Mesendoderm (in vitro differentiated cells): ENCODE measurements around the gene PALLD.

Experiments
- DNase-seq: peaks from one replicate; pipeline ENCODE4 v3.0.0; 2013
- H2AK5ac ChIP-seq: 2 replicates; pipeline ENCODE4 v1.6.1; 2013; ENCODE audit warnings: low read length, inconsistent platforms
- H2BK120ac ChIP-seq: 2 replicates; pipeline ENCODE4 v1.6.1; 2013; ENCODE audit warnings: low read depth, mild to moderate bottlenecking, low read length, moderate library complexity, mixed read lengths
- H2BK15ac ChIP-seq: replicated peaks from 2 replicates; pipeline ENCODE4 v1.6.1; 2013; ENCODE audit warnings: low read depth, mild to moderate bottlenecking, moderate library complexity
- H2BK5ac ChIP-seq: 2 replicates; pipeline ENCODE4 v1.6.1; 2013; ENCODE audit warnings: low read length, inconsistent platforms
- H3K18ac ChIP-seq: 2 replicates; pipeline ENCODE4 v1.6.1; 2013; ENCODE audit warnings: mild to moderate bottlenecking, low read length, mixed read lengths
- H3K23ac ChIP-seq: one replicate; pipeline ENCODE4 v1.6.1; 2013; ENCODE audit warnings: low read length
- H3K27ac ChIP-seq: 2 replicates; pipeline ENCODE4 v1.5.1; 2013; ENCODE audit warnings: low read depth, mild to moderate bottlenecking, inconsistent platforms, low read length, moderate library complexity
- H3K27me3 ChIP-seq: 2 replicates; pipeline ENCODE4 v1.6.1; 2013; ENCODE audit warnings: low read length, control low read depth, mild to moderate bottlenecking, inconsistent platforms; ENCODE audit not compliant: insufficient read depth, poor library complexity
- H3K36me3 ChIP-seq: 2 replicates; pipeline ENCODE4 v1.6.1; 2013; ENCODE audit warnings: low read length, inconsistent platforms; ENCODE audit not compliant: control insufficient read depth, insufficient read depth
- H3K4ac ChIP-seq: one replicate; pipeline ENCODE4 v1.6.1; 2013; ENCODE audit warnings: low read depth, mild to moderate bottlenecking, low read length, moderate library complexity
- H3K4me1 ChIP-seq: 2 replicates; pipeline ENCODE4 v1.6.1; 2013; ENCODE audit warnings: low read depth, low read length, inconsistent platforms; ENCODE audit not compliant: control insufficient read depth
- H3K4me2 ChIP-seq: 2 replicates; pipeline ENCODE4 v1.6.1; 2013; ENCODE audit warnings: low read length
- H3K4me3 ChIP-seq: 2 replicates; pipeline ENCODE4 v1.5.1; 2013; ENCODE audit warnings: mild to moderate bottlenecking, low read length
- H3K56ac ChIP-seq: one replicate; pipeline ENCODE4 v1.6.1; 2013; ENCODE audit warnings: low read length
- H3K79me1 ChIP-seq: 2 replicates; pipeline ENCODE4 v1.6.1; 2013; ENCODE audit warnings: low read length, inconsistent platforms
- H3K79me2 ChIP-seq: 2 replicates; pipeline ENCODE4 v1.6.1; 2013; ENCODE audit warnings: mild to moderate bottlenecking, low read length; ENCODE audit not compliant: control insufficient read depth, insufficient read depth
- H3K9ac ChIP-seq: 2 replicates; pipeline ENCODE4 v1.6.1; 2013; ENCODE audit warnings: low read length, inconsistent platforms
- H4K5ac ChIP-seq: one replicate; pipeline ENCODE4 v1.6.1; 2013; ENCODE audit warnings: low read length
- H4K8ac ChIP-seq: one replicate; pipeline ENCODE4 v1.6.1; 2013; ENCODE audit warnings: low read depth, mild to moderate bottlenecking, control low read depth, low read length, moderate library complexity
- whole genome bisulfite sequencing: extraction: QIAGEN DNeasy Blood & Tissue Kit; methylation state at CpG from one replicate; pipeline ENCODE4 v1.1.7; 2013; ENCODE audit warnings: low lambda C conversion rate, missing lambda C conversion rate; ENCODE audit not compliant: insufficient coverage; ENCODE audit errors: extremely low coverage; 5-methylcytosine and 5-hydroxymethylcytosine counted together

PALLD gene

DNA sequence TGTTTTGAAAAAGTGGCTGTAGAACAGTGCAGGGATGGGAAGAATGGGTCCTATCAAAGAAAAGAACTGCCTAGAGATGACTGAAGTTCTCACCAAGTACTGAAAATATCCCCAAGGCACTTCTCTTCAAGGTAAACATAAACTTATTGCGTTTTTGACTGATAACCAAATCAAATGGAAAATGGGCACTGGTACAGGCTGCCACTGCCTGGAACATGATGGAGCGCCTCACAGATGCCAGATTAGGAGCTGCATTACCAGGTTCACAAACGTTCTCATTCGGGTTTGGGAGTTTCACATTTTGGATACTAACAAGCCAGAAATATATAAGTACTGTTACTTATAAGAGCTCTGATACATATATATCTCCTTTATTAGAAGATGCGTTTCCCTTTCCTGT, 371.9 kb downstream of the PALLD start:
- no peaks in the 10 kb centered on the region for H3K79me2 ChIP-seq
- H2AK5ac ChIP-seq: no peak overlapping the region
- no peaks in the 10 kb centered on the region for H3K4me1 ChIP-seq
- no peak overlapping the region for H3K9ac ChIP-seq
- no peak overlapping the region for H2BK5ac ChIP-seq
- H3K36me3 ChIP-seq: no peaks in the 10 kb centered on the region
- H4K5ac ChIP-seq: no peak overlapping the region
- no peak overlapping the region for H2BK120ac ChIP-seq
- H3K23ac ChIP-seq: no peak overlapping the region
- H2BK15ac ChIP-seq: no peak overlapping the region
- H3K18ac ChIP-seq: no peak overlapping the region
- WGBS: no CpG with 5 or more reads among the region's 5 CpGs
- H4K8ac ChIP-seq: no peak overlapping the region
- no peak overlapping the region for H3K27ac ChIP-seq
- no peak overlapping the region for H3K4ac ChIP-seq
- no peak overlapping the region for H3K4me2 ChIP-seq
- H3K56ac ChIP-seq: no peak overlapping the region
- H3K4me3 ChIP-seq: no peak overlapping the region
- DNase-seq: no peak
- no peaks in the 10 kb centered on the region for H3K79me1 ChIP-seq
- H3K27me3 ChIP-seq: no peaks in the 10 kb centered on the region

GRCh38 chr4:168870004-168870403, 373.2 kb downstream of the PALLD start:
- Histone ChIP-seq H2AK5ac (no peak overlapping the region), H3K4me2 (no peak overlapping the region), H3K9ac (no peak overlapping the region), H2BK120ac (no peak overlapping the region), H4K5ac (no peak overlapping the region), H3K27ac (no peak overlapping the region), H3K4ac (no peak overlapping the region), H3K18ac (no peak overlapping the region), H3K56ac (no peak overlapping the region), H3K4me3 (no peak overlapping the region), H3K4me1 (no peaks in the 10 kb centered on the region), H4K8ac (no peak overlapping the region), H2BK5ac (no peak overlapping the region), H3K79me2 (no peaks in the 10 kb centered on the region), H2BK15ac (no peak overlapping the region), H3K27me3 (no peaks in the 10 kb centered on the region), H3K79me1 (no peaks in the 10 kb centered on the region), H3K36me3 (no peaks in the 10 kb centered on the region), H3K23ac (no peak overlapping the region)
- no CpG with 5 or more reads among the region's 1 CpG for WGBS
- no peak for DNase-seq

DNA sequence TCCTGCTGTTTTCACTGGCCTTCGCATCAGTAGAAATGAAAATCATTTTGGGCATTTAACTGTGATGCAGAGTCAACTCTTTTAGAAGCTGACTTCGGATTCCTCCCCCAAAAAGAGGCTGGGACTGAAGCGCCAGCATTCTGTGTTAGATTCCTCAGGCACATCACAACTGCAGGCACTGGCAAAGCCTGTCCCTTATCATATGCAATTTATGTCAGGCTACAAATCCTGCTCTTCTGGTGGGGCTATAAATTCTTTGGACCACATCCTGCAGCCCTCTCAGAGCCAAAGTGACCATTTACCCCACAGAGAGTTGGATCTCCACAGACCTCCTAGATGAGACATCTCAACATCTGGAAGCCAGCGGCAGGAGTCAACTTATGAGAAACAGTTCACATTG, 374.8 kb downstream of the PALLD start:
- Histone ChIP-seq H3K56ac (no peak overlapping the region), H3K9ac (no peak overlapping the region), H3K36me3 (no peaks in the 10 kb centered on the region), H3K4me3 (no peak overlapping the region), H3K27ac (no peak overlapping the region), H4K5ac (no peak overlapping the region), H3K23ac (no peak overlapping the region), H3K79me2 (no peaks in the 10 kb centered on the region), H3K27me3 (no peaks in the 10 kb centered on the region), H3K79me1 (no peaks in the 10 kb centered on the region), H3K4me1 (no peaks in the 10 kb centered on the region), H2BK120ac (no peak overlapping the region), H3K4ac (no peak overlapping the region), H2BK5ac (no peak overlapping the region), H2BK15ac (no peak overlapping the region), H4K8ac (no peak overlapping the region), H3K18ac (no peak overlapping the region), H2AK5ac (no peak overlapping the region), H3K4me2 (no peak overlapping the region)
- DNase-seq: no peak
- no CpG with 5 or more reads among the region's 4 CpGs for WGBS

DNA sequence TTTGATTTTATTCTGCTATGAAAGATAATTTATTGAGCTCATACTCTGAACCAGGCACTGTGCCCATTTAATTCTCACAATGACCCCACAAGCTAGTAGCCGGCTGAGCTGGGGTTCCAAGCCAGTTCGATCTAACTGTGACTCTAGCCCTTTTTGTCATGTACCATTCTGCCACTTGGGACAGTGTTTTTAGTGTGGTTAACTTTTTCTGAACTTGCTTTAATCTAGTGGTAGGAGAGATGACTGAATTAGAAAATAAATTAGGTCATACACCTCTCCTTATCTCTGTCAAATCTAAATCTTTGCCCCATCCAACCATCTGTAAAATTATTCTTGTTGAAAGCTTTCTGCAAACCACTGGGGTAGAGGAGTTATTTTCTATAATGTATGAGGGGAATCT, 377.2 kb downstream of the PALLD start:
- Histone ChIP-seq H2BK15ac (no peak overlapping the region), H4K5ac (no peak overlapping the region), H2BK120ac (no peak overlapping the region), H3K27me3 (no peaks in the 10 kb centered on the region), H3K4me2 (no peak overlapping the region), H3K27ac (no peak overlapping the region), H3K4me1 (no peaks in the 10 kb centered on the region), H3K18ac (no peak overlapping the region), H3K56ac (no peak overlapping the region), H3K4ac (no peak overlapping the region), H3K79me2 (no peaks in the 10 kb centered on the region), H4K8ac (no peak overlapping the region), H3K23ac (no peak overlapping the region), H3K36me3 (no peaks in the 10 kb centered on the region), H2BK5ac (no peak overlapping the region), H3K9ac (no peak overlapping the region), H3K79me1 (no peaks in the 10 kb centered on the region), H3K4me3 (no peak overlapping the region), H2AK5ac (no peak overlapping the region)
- no peak for DNase-seq
- no CpG with 5 or more reads among the region's 2 CpGs for WGBS

GRCh38 chr4:168876106-168876505, 379.3 kb downstream of the PALLD start:
- Histone ChIP-seq H3K23ac (no peak overlapping the region), H3K4me2 (no peak overlapping the region), H2BK120ac (no peak overlapping the region), H3K56ac (no peak overlapping the region), H3K4ac (no peak overlapping the region), H3K4me1 (no peaks in the 10 kb centered on the region), H3K18ac (no peak overlapping the region), H3K79me2 (no peaks in the 10 kb centered on the region), H2AK5ac (no peak overlapping the region), H4K8ac (no peak overlapping the region), H3K27me3 (no peaks in the 10 kb centered on the region), H4K5ac (no peak overlapping the region), H3K79me1 (no peaks in the 10 kb centered on the region), H2BK15ac (no peak overlapping the region), H3K36me3 (no peaks in the 10 kb centered on the region), H3K9ac (no peak overlapping the region), H3K27ac (no peak overlapping the region), H2BK5ac (no peak overlapping the region), H3K4me3 (no peak overlapping the region)
- no CpG with 5 or more reads among the region's 1 CpG for WGBS
- DNase-seq: no peak
